GM06990 (cell line): ENCODE results near the gene MYO6.

Experiments
- DNase-seq: peaks from one replicate; pipeline ENCODE4 v3.0.0-alpha.2; 2011; ENCODE audit not compliant: insufficient read length; ENCODE audit errors: extremely low read depth
- H3K27me3 ChIP-seq: replicated peaks from 2 replicates; pipeline ENCODE4 v1.6.0; 2011; ENCODE audit warnings: low read length; ENCODE audit not compliant: control insufficient read depth, insufficient read depth
- H3K36me3 ChIP-seq: 2 replicates; pipeline ENCODE4 v1.5.1; 2011; ENCODE audit warnings: low read length; ENCODE audit not compliant: control insufficient read depth, insufficient read depth
- H3K4me3 ChIP-seq: replicated peaks from 2 replicates; pipeline ENCODE4 v1.5.1; 2011; ENCODE audit warnings: low read depth, mild to moderate bottlenecking, control low read depth, low read length
- TF ChIP-seq, protein P1 (sequence below): IDR thresholded peaks from 2 replicates; pipeline ENCODE4 v1.5.1; 2011; ENCODE audit warnings: low read length, control low read depth, mild to moderate bottlenecking, inconsistent platforms; ENCODE audit not compliant: insufficient read depth, poor library complexity, severe bottlenecking

MYO6 gene

DNA sequence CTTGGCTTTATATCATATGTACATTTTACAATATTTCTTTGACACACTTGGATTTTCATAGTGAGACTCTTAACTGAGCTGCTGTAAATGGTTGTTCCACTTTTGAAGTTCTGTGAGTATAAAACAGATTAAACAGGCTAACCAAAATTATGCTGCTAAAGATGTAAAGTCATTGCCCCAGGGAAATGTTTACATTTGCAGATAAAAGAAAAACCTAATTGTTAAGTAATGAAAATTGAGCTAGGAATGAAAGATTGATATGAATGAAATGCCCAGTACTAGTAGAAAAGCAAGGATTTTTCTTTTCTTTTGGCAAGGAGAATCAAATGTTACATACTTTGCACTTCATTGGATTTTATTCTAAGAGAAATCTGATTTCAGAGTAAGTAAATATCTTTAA is 164.0 kb downstream of the MYO6 start:
- Histone ChIP-seq H3K27me3 (no peaks in the 10 kb centered on the region), H3K4me3 (no peak overlapping the region), H3K36me3 (peaks cover 1% of the 10 kb centered on the region; the same call in 1 of the 2 replicates)
- DNase-seq, result no peak
- TF ChIP-seq, protein P1, sequence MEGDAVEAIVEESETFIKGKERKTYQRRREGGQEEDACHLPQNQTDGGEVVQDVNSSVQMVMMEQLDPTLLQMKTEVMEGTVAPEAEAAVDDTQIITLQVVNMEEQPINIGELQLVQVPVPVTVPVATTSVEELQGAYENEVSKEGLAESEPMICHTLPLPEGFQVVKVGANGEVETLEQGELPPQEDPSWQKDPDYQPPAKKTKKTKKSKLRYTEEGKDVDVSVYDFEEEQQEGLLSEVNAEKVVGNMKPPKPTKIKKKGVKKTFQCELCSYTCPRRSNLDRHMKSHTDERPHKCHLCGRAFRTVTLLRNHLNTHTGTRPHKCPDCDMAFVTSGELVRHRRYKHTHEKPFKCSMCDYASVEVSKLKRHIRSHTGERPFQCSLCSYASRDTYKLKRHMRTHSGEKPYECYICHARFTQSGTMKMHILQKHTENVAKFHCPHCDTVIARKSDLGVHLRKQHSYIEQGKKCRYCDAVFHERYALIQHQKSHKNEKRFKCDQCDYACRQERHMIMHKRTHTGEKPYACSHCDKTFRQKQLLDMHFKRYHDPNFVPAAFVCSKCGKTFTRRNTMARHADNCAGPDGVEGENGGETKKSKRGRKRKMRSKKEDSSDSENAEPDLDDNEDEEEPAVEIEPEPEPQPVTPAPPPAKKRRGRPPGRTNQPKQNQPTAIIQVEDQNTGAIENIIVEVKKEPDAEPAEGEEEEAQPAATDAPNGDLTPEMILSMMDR, result no peak

DNA sequence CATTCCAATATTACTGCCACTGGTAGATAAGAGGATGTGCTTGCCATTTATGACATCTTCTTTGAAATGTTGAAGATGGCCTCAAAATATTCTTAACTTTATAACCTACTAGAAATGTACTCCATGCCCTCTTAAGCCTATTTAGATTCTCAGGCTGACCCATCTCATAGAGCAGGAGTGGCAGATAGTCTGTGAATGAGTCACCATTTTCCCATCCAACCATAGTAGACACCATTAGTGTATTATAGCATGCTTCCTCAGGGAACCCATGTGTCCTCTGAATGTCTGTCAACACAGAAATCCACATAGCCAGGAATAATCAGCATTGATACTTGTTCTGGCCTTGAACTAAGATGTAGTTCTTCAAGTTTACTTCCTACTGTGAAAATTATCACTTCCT is 173.2 kb downstream of the MYO6 start:
- H3K36me3 ChIP-seq, result no peaks in the 10 kb centered on the region
- H3K4me3 ChIP-seq, result no peak overlapping the region
- no peak for DNase-seq
- TF ChIP-seq, protein P1, result no peak
- H3K27me3 ChIP-seq, result no peaks in the 10 kb centered on the region

DNA sequence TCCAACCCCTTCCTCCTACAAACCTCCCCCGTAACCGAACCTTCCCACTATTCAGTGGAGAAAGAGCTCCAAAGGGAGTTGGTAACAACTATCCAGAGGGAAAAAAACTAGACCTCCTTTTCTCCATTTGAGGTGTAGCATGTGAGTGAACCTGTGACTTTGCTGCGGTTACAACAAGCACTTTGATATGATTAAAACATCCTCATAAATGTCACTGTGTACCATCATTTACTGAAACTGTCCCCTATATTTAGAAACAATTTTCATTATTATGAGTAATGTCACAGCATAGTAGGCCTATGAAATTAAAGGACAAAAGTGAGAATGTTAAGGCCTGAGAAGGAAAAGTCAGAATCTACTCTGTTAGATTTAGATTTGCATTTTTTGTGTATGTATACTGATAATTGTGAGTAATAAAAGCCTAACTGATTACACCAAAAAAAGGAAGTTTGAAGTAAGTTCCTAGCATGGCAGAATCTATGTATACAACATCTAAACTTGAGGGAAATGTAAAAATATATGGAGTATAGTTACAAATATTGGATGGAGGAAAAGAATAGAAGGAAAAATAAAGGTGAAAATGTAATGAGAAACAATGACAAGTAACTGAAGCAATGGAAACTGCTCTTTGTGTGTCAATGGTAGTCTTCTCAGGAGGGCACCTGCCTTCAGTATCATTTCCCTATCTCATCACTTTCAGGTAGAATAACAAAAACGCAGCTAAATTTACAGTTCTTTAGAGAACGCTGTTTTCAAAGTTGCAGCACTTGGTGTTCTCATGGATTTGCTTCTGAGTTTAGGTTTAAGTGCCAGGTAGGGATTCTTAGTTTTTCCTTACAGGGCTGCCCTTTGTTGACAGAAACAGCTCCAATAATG is 177.5 kb downstream of the MYO6 start:
- Histone ChIP-seq H3K36me3 (no peaks in the 10 kb centered on the region), H3K4me3 (no peak overlapping the region), H3K27me3 (no peaks in the 10 kb centered on the region)
- TF ChIP-seq, protein P1, result no peak
- peak; percentile 13 for DNase-seq

DNA sequence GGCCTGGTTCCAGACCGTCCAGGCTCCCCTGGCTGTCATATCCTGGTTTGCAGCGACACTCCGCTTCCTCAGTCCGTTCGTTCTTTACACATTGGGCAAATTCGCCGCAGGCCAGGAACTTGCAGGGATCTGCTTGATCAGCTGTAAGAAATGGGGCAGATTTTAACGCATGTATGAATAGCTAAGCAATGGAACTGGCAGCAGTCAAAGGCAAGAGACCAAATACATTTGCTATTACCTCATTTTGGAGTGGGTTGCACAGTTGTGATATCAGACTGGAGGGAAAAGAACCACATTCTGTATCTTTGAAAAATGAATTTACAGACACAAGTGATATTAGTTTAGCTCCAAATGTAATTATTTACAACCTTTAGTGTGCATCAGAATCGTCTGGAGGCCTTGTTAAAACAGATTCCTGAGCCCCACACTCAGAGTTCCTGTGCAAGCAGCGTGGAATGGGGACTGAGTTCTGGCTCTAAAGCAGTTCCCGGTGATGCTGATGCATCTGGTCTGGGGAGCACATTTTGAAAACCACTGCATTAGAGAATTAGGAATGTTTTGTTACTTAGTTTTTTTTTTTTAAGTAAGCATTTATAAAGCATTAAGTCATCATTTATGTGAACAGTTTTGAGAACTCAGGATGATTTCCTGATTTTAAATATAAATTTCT is 182.1 kb downstream of the MYO6 start:
- DNase-seq, result no peak
- Histone ChIP-seq H3K4me3 (no peak overlapping the region), H3K27me3 (no peaks in the 10 kb centered on the region), H3K36me3 (no peaks in the 10 kb centered on the region)
- TF ChIP-seq, protein P1, result no peak

DNA sequence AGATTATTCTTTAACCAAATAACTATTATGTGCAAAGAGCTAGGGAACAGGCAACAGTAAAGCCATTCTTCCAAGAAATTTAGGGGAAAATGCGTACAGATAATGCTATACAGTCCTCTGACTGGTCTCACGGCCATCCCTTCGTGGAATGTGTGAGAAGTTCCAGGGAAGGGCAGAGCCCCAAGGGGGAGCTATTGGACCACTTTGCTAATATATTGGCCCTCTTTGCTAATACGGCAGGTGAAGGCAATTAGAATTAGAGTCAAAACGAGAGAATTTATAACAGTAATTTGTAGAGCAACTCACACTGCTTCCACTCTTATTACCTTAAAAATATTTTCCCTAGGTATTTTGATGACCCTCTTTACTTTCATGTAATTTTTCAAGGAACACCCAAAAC is 183.0 kb downstream of the MYO6 start:
- no peaks in the 10 kb centered on the region for H3K36me3 ChIP-seq
- DNase-seq, result no peak
- H3K4me3 ChIP-seq, result no peak overlapping the region
- no peaks in the 10 kb centered on the region for H3K27me3 ChIP-seq
- TF ChIP-seq, protein P1, result peak; percentile 68
